ENCODE measurements around the gene BMPR1A. TPM values are rescaled to one million over a fixed set of nuclear protein-coding genes. Genes with fewer than 3 reads are reported as not detected.

BMPR1A gene
- total and polyA plus RNA-seq, 9 of the 15 experiments (the other 6 are each of a cell fraction or from before 2014, with no cell fraction given), result 1.6 to 17.5 (median 9.1) TPM

GRCh38 chr10:86759073-86759672 is 2.8 kb downstream of the BMPR1A start (continued):
- no peak for TF ChIP-seq SIN3A (IDR thresholded peaks at IDR 0.05; ENCODE audit: borderline replicate concordance in 2 of 2, control insufficient read depth in 1 of 2, low read depth in 2 of 2, low read length in 2 of 2)
- TF ChIP-seq HDAC1 (IDR thresholded peaks at IDR 0.05), result no peak
- TF ChIP-seq SAFB (IDR thresholded peaks at IDR 0.05; ENCODE audit: borderline replicate concordance, low read depth, low read length), result no peak
- peak; percentile 49 for TF ChIP-seq SMARCC2 (IDR thresholded peaks at IDR 0.05; ENCODE audit: low read depth)
- TF ChIP-seq ZNF583 (CRISPR knock-in tag; IDR thresholded peaks at IDR 0.05), result no peak
- no peak for TF ChIP-seq CTBP1 (IDR thresholded peaks at IDR 0.05; ENCODE audit: borderline replicate concordance)
- TF ChIP-seq CC2D1A (IDR thresholded peaks at IDR 0.05), result no peak
- TF ChIP-seq ZNF512 (tag; IDR thresholded peaks at IDR 0.05), result no peak
- TF ChIP-seq NFE2L1 (tag; IDR thresholded peaks at IDR 0.05; ENCODE audit: borderline replicate concordance, low read depth), result no peak
- TF ChIP-seq CREB1 (IDR thresholded peaks at IDR 0.05), result peak; percentile 38; the same call in 1 of the 2 replicates
- TF ChIP-seq CREB1 (CRISPR knock-in tag; IDR thresholded peaks at IDR 0.05), result no peak
- TF ChIP-seq ZNF551 (CRISPR knock-in tag; IDR thresholded peaks at IDR 0.05), result no peak
- TF ChIP-seq, protein P1, sequence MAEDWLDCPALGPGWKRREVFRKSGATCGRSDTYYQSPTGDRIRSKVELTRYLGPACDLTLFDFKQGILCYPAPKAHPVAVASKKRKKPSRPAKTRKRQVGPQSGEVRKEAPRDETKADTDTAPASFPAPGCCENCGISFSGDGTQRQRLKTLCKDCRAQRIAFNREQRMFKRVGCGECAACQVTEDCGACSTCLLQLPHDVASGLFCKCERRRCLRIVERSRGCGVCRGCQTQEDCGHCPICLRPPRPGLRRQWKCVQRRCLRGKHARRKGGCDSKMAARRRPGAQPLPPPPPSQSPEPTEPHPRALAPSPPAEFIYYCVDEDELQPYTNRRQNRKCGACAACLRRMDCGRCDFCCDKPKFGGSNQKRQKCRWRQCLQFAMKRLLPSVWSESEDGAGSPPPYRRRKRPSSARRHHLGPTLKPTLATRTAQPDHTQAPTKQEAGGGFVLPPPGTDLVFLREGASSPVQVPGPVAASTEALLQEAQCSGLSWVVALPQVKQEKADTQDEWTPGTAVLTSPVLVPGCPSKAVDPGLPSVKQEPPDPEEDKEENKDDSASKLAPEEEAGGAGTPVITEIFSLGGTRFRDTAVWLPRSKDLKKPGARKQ (CRISPR knock-in tag; IDR thresholded peaks at IDR 0.05), result no peak
- TF ChIP-seq FOXK2 (conservative IDR thresholded peaks at IDR 0.05 in 1 of 2, IDR thresholded peaks at IDR 0.05 in 1 of 2; ENCODE audit: low read depth in 2 of 2), result peak; percentile 22 to 48; a peak in 1 of 4 replicates
- TF ChIP-seq CUX1 (CRISPR knock-in tag; IDR thresholded peaks at IDR 0.05), result no peak
- TF ChIP-seq PRMT5 (CRISPR knock-in tag; IDR thresholded peaks at IDR 0.05), result no peak
- no peak for TF ChIP-seq ZNF277 (CRISPR knock-in tag; IDR thresholded peaks at IDR 0.05; ENCODE audit: borderline replicate concordance)

Data from K562 (cell line).